Lung (tissue), 12 donors: ENCODE measurements around the gene MIER1. TPM values are rescaled to one million over a fixed set of nuclear protein-coding genes. Genes with fewer than 3 reads are reported as not detected.

ENCODE experiments used
- ATAC-seq: fragments of 200-7000 bp; cut with Tn5 transposase; one replicate; pipeline ENCODE4 v1.9.1; 2020; ENCODE audit warnings: moderate number of reproducible peaks; ENCODE audit not compliant: insufficient read depth, low FRiP score
- DNase-seq, 3 donors: peaks; one replicate each; pipeline ENCODE4 v3.0.0-alpha.2; 2013 to 2017
- H3K27ac ChIP-seq, 2 donors: one replicate each; pipeline ENCODE4 v1.5.1; 2013; ENCODE audit warnings: mild to moderate bottlenecking in 2 of 2, moderate library complexity in 2 of 2, control low read depth in 1 of 2, inconsistent platforms in 1 of 2, low read depth in 1 of 2, low read length in 1 of 2
- H3K27me3 ChIP-seq, 3 donors: one replicate each; pipeline ENCODE4 v1.5.1; 2013; ENCODE audit warnings: low read length in 2 of 3; ENCODE audit not compliant: control insufficient read depth in 3 of 3, insufficient read depth in 3 of 3
- H3K36me3 ChIP-seq, 4 donors: one replicate each; pipeline ENCODE4 v1.5.1; 2013; ENCODE audit warnings: low read length in 4 of 4, mild to moderate bottlenecking in 1 of 4, moderate library complexity in 1 of 4; ENCODE audit not compliant: control insufficient read depth in 4 of 4, insufficient read depth in 4 of 4
- H3K4me1 ChIP-seq, 5 donors: one replicate each; pipeline ENCODE4 v1.5.1; 2013; ENCODE audit warnings: low read length in 5 of 5, mild to moderate bottlenecking in 2 of 5, moderate library complexity in 1 of 5; ENCODE audit not compliant: control insufficient read depth in 5 of 5, insufficient read depth in 5 of 5
- H3K4me3 ChIP-seq: one replicate; pipeline ENCODE4 v1.5.1; 2013; ENCODE audit warnings: mild to moderate bottlenecking, control low read depth, moderate library complexity
- H3K9ac ChIP-seq, 2 donors: one replicate each; pipeline ENCODE4 v1.5.1; 2013; ENCODE audit warnings: low read length in 2 of 2, control low read depth in 1 of 2; ENCODE audit not compliant: insufficient read depth in 1 of 2
- H3K9me3 ChIP-seq, 4 donors: one replicate each; pipeline ENCODE4 v1.5.1; 2013; ENCODE audit warnings: low read length in 3 of 4, mild to moderate bottlenecking in 1 of 4, moderate library complexity in 1 of 4; ENCODE audit not compliant: control insufficient read depth in 4 of 4, insufficient read depth in 3 of 4
- WGBS, 2 donors: extraction: QIAGEN DNeasy Blood & Tissue Kit; methylation state at CpG; one replicate each; pipeline ENCODE4 v1.1.7; 2013; 5-methylcytosine and 5-hydroxymethylcytosine counted together
- polyA plus RNA-seq, 2 donors: library from polyadenylated mRNA; stranded (reverse); fragments of 200-250 nt; gene quantifications; one replicate each; pipeline ENCODE4 v1.2.1, GENCODE V29; 2013
- total RNA-seq, 2 donors: library from RNA; depleted of rRNA in 1 of 2; stranded (reverse); fragments of >200 nt in 1 of 2; gene quantifications; one replicate each; pipeline ENCODE4 v1.2.1, GENCODE V29; 2014 to 2021
- TF ChIP-seq, protein P1 (sequence below): IDR thresholded peaks from 2 replicates; pipeline ENCODE4 v1.5.1; 2012; ENCODE audit warnings: mild to moderate bottlenecking; ENCODE audit errors: control extremely low read depth, extremely low read depth
- donor health status: control.
- donor health status: control.
- donor health status: Bipolar disorder and iron deficiency.
- donor health status: healthy.
- donor health status: DM: yes; HTN: yes; CAD: no.

MIER1 gene
- total and polyA plus RNA-seq, 4 donors = 12.6 to 42.4 (median 21.5) TPM

GRCh38 chr1:67019121-67019520, 94.3 kb downstream of the MIER1 start:
- ATAC-seq (no peak), DNase-seq (no peak)
- Histone ChIP-seq H3K4me1 (peaks cover 0 to 27% (median 0%) of the 10 kb centered on the region in 5 donors), H3K4me3 (no peak overlapping the region), H3K27ac (no peak overlapping the region), H3K9ac (no peak overlapping the region), H3K27me3 (no peaks in the 10 kb centered on the region), H3K9me3 (no peaks in the 10 kb centered on the region), H3K36me3 (peaks cover 2 to 15% (median 12%) of the 10 kb centered on the region in 4 donors)
- 97 to 98% methylated on average over 4 of the region's 4 CpGs for WGBS, 2 donors
- TF ChIP-seq, protein P1, sequence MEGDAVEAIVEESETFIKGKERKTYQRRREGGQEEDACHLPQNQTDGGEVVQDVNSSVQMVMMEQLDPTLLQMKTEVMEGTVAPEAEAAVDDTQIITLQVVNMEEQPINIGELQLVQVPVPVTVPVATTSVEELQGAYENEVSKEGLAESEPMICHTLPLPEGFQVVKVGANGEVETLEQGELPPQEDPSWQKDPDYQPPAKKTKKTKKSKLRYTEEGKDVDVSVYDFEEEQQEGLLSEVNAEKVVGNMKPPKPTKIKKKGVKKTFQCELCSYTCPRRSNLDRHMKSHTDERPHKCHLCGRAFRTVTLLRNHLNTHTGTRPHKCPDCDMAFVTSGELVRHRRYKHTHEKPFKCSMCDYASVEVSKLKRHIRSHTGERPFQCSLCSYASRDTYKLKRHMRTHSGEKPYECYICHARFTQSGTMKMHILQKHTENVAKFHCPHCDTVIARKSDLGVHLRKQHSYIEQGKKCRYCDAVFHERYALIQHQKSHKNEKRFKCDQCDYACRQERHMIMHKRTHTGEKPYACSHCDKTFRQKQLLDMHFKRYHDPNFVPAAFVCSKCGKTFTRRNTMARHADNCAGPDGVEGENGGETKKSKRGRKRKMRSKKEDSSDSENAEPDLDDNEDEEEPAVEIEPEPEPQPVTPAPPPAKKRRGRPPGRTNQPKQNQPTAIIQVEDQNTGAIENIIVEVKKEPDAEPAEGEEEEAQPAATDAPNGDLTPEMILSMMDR = no peak

DNA sequence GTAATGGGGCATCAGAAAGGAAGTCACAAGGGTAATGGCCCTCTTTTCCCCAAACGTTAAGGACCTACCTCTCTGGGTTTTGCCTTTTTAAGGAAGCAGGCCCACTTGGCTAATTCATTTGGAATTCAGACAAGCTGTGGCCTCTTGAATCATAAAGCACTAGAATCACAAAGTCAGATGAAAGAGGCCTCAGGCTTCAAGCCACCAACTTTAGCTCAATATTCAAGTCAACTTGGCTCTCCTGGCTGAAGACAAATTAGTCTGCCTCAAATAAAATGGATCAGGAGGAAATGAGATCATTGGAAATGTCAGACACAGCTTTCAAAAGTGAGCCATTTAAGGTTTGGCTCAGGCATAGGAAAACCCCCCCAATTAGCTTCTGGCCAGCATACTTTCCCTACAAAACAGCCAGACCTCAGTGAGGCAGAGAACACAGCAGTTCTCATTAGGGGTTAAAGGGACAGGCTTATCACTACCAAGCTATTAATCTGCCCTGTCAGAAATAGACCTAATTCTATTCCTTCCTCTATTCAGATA, 94.9 kb downstream of the MIER1 start:
- Histone ChIP-seq H3K27ac (peak overlapping the region; percentile 4 to 15), H3K4me1 (peaks cover 0 to 27% (median 0%) of the 10 kb centered on the region in 5 donors), H3K4me3 (no peak overlapping the region), H3K9me3 (no peaks in the 10 kb centered on the region), H3K9ac (no peak overlapping the region), H3K27me3 (no peaks in the 10 kb centered on the region), H3K36me3 (peaks cover 2 to 14% (median 12%) of the 10 kb centered on the region in 4 donors)
- WGBS, 2 donors = 45 to 58% methylated on average over 1 of the region's 1 CpG
- TF ChIP-seq, protein P1 = no peak
- DNase-seq (peak in 1 of 3 donors; percentile 13), ATAC-seq (no peak)

DNA sequence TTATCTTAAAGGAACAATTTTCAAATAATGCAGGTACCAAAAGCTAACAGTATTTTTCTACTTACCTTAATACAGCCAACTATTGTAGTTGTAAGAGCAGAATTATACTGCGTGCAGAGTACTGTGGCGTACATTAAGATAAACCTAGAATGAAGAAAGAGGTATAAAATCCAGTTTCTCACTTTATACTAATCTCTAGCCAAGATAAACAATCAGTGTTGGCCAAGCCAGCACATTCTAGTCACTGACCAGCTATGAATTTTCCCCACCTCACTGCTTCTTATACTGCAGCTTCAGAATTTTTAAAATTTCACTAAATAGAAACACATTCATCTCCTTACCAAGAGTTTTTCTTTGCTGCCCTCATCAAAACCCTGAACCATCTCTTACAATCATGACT, 95.5 kb downstream of the MIER1 start:
- no peak for ATAC-seq
- TF ChIP-seq, protein P1 = no peak
- Histone ChIP-seq H3K4me1 (peaks cover 0 to 27% (median 0%) of the 10 kb centered on the region in 5 donors), H3K4me3 (no peak overlapping the region), H3K9ac (no peak overlapping the region), H3K27me3 (no peaks in the 10 kb centered on the region), H3K36me3 (peaks cover 2 to 19% (median 12%) of the 10 kb centered on the region in 4 donors), H3K9me3 (no peaks in the 10 kb centered on the region), H3K27ac (peak overlapping the region in 1 of 2 donors; percentile 4)
- WGBS, 2 donors = 76 to 87% methylated on average over 2 of the region's 2 CpGs
- peak in 1 of 3 donors; percentile 11 for DNase-seq

DNA sequence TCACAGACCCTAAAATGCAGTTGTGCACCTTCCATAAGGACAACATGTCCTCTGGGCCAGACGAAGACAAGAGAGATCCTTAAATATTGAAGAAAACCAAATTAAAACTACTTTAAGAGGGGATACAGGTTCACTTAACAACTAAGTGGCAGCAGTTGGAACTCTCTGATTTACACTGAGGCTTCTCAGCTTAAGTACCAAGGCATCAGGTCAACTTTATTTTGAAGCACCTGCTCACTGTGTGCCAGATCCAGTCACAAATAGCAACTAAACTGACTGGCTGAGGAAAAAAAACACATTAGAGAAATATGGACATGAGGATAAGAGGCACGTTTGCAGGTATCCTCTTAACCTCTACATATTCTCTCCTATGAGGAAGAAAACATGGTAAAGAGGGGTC, 96.0 kb downstream of the MIER1 start:
- 33 to 44% methylated on average over 2 of the region's 2 CpGs for WGBS, 2 donors
- DNase-seq (no peak), ATAC-seq (no peak)
- Histone ChIP-seq H3K9me3 (no peaks in the 10 kb centered on the region), H3K4me1 (peaks cover 0 to 27% (median 0%) of the 10 kb centered on the region in 5 donors), H3K36me3 (peaks cover 2 to 19% (median 12%) of the 10 kb centered on the region in 4 donors), H3K27ac (no peak overlapping the region), H3K27me3 (no peaks in the 10 kb centered on the region), H3K4me3 (no peak overlapping the region), H3K9ac (no peak overlapping the region)
- TF ChIP-seq, protein P1 = no peak
